Aorta (tissue), 5 donors: ENCODE measurements around the gene ACO1. TPM values are rescaled to one million over a fixed set of nuclear protein-coding genes. Genes with fewer than 3 reads are reported as not detected.

Source experiments
- ATAC-seq: fragments of 200-7000 bp; cut with Tn5 transposase; one replicate; pipeline ENCODE4 v1.9.1; 2022; ENCODE audit warnings: moderate library complexity; ENCODE audit not compliant: low FRiP score
- DNase-seq, 2 donors: peaks; one replicate each; pipeline ENCODE4 v3.0.0-alpha.2; 2020
- H3K27ac ChIP-seq, 2 donors: one replicate each; pipeline ENCODE4 v1.5.1; 2013; ENCODE audit warnings: low read length in 2 of 2, mild to moderate bottlenecking in 2 of 2, moderate library complexity in 2 of 2, control low read depth in 1 of 2, inconsistent platforms in 1 of 2, low read depth in 1 of 2
- H3K27me3 ChIP-seq, 2 donors: one replicate each; pipeline ENCODE4 v1.6.1; 2013; ENCODE audit warnings: control low read depth in 1 of 2, low read length in 1 of 2, mild to moderate bottlenecking in 1 of 2, moderate library complexity in 1 of 2; ENCODE audit not compliant: insufficient read depth in 2 of 2, control insufficient read depth in 1 of 2
- H3K36me3 ChIP-seq, 2 donors: one replicate each; pipeline ENCODE4 v1.6.1; 2013; ENCODE audit warnings: control low read depth in 1 of 2, low read length in 1 of 2, mild to moderate bottlenecking in 1 of 2; ENCODE audit not compliant: insufficient read depth in 2 of 2, control insufficient read depth in 1 of 2
- H3K4me1 ChIP-seq, 2 donors: one replicate each; pipeline ENCODE4 v1.6.1; 2013; ENCODE audit warnings: low read length in 2 of 2, control low read depth in 1 of 2, mild to moderate bottlenecking in 1 of 2, moderate library complexity in 1 of 2; ENCODE audit not compliant: insufficient read depth in 2 of 2, control insufficient read depth in 1 of 2
- H3K4me3 ChIP-seq, 2 donors: one replicate each; pipeline ENCODE4 v1.5.1; 2013; ENCODE audit warnings: low read length in 2 of 2, control low read depth in 1 of 2, mild to moderate bottlenecking in 1 of 2
- H3K9me3 ChIP-seq: one replicate; pipeline ENCODE4 v1.6.1; 2013; ENCODE audit warnings: mild to moderate bottlenecking, low read length; ENCODE audit not compliant: control insufficient read depth
- WGBS, 2 donors: extraction: QIAGEN DNeasy Blood & Tissue Kit; methylation state at CpG; one replicate each; pipeline ENCODE4 v1.1.7; 2013; 5-methylcytosine and 5-hydroxymethylcytosine counted together
- intact Hi-C, 2 donors: fragments of 100-400 bp; cut with DNase I; formaldehyde crosslinking; loops; one replicate each; pipeline versions ENCODE4 v1.14.2 to v1.15.0; 2022
- long read RNA-seq, 2 donors: library from polyadenylated mRNA; unstranded; transcript quantifications; one replicate each; pipeline ENCODE4 v2.0.0, GENCODE V29; 2020 to 2021
- polyA plus RNA-seq, 2 donors: library from polyadenylated mRNA; stranded (reverse); fragments of 200-250 nt; gene quantifications; one replicate each; pipeline ENCODE4 v1.2.3, GENCODE V29; 2013
- total RNA-seq, 2 donors: library from RNA; stranded (reverse); fragmentation: NEBNext Ultra II Directional; extraction: Animal tissue kit (Norgen Biotek cat#: 25700); gene quantifications; one replicate each; pipeline ENCODE4 v1.2.1, GENCODE V29; 2021
- donor health status: healthy with polysubstance abuse.
- donor health status: Bipolar disorder and iron deficiency.
- donor health status: DM: no; HTN: no; CAD: no.
- donor health status: DM: no; HTN: no; CAD: no.
- donor health status: DM: yes; HTN: yes; CAD: no.

ACO1 gene
- 10 to 100 TPM; 29.4 to 30.5 TPM for total RNA-seq
- 10 to 100 TPM; 11.0 to 17.7 TPM for polyA plus RNA-seq
- long read RNA-seq, donor 1, full-length matches to known transcripts = 33 of 94 reads
- long read RNA-seq, donor 1, partial matches to known transcripts = 49 of 94 reads
- long read RNA-seq, donor 1, other reads (novel, unspliced or antisense) = 12 of 94 reads
- long read RNA-seq, donor 2, full-length matches to known transcripts = 33 of 45 reads
- long read RNA-seq, donor 2, partial matches to known transcripts = 3 of 45 reads
- long read RNA-seq, donor 2, other reads (novel, unspliced or antisense) = 9 of 45 reads

DNA sequence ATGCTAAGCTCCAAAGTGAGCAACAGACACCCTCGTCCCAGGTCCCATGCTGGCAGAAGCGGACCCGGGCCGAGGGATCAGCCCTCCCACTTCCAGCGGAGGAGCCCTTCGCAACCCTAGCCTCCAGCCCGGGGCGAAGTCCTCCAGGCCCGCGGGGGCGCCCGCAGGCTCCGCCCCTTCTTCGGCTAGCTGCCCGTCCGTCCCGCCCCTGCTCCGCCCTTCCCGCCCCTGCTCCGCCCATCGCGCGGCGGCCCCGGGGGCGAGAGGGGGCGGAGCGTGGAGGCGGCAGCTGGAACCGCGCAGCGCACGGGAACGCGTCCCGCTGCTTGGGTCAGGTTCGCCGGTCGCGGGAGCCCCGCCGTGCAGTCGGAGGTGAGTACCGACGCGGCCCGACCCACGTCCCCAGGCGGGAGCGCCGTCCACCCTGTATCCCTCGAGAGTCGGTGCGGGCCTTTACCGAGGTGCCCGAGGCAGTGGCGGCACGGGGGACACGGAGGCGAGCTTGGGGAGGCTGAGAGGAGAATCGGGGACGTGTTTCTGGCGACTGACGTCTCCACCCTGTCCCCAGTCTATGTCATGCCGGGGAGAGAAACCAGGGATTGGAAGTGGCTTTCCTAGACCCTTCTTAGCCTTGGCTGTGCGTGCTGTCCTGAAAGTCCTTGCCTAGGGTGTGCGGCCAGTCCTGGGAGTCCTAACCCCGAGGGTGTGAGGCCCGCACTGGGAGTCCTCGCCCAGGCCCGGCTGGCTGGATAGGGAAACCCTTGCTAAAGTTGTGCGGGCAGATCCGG is at the start of gene ACO1:
Gene ACO1, plus strand, starts transcription at position 280 of the 788 bp plus-strand sequence. CDS start 20,864 bp downstream, outside the sequence.
- ATAC-seq (peak; percentile 98), DNase-seq (peak; percentile 94 to 97)
- Histone ChIP-seq H3K4me3 (peak within 1 kb of the TSS; percentile 46 to 47), H3K9me3 (no peaks in the 10 kb centered on the region), H3K36me3 (no peaks in the 10 kb centered on the region), H3K27me3 (no peaks in the 10 kb centered on the region), H3K27ac (peak within 1 kb of the TSS in 1 of 2 donors; percentile 65), H3K4me1 (no peaks in the 10 kb centered on the region)
- intact Hi-C loops = loop anchor here in 1 of 2 donors (2.0 to 5.0 kb wide), 2 partner anchors 48 to 188 kb away; partner anchors contain the start of gene NDUFB6
- 0% methylated on average over 52 to 73 of the region's 73 CpGs for WGBS, 2 donors

DNA sequence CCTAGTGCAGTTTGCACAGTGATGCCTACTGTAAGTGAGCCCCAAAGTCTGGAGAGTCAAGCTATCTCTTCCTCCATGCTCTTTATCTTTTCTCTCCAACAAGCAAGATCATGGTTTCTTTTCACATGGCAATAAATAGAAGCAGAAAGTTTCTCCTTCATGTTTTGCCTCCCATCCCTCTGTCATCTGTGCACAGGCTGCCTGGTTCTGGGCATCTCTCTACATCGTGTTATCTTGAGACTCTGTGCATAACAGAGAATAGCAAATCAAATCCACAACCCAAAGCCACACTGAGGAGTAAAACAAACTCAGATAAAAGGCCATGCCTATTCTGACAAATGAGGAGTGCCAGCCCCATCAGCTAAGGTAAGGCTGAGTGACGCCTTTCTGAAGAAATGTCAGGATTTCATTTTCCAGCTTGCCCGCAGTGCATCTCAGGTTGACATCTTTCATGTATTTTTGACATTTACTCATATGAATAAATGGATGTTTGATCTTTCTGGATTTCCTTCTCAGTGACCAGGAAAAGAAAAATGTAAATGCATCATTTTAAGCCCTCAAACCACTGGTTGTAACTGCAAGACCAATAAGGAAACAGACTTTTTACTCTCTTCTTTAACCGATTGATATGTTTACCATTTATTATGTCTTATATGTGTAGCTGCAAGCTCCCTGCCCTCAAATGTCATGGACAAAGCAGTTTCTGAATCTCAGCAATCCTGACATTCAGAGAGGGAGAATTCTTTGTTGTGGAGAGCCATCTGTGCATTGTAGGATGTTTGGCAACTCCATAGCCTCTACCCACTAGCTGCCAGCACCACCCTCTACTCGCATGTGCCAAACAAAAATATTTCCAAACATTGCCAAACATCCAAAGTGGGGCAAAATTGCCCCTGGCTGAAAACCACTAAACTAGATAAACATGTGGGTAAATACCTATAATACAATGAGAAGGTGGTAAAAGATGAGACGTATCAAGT is 49.2 kb upstream of the ACO1 start:
- intact Hi-C loops = no loop called here
- DNase-seq = no peak
- ATAC-seq = no peak
- H3K9me3 ChIP-seq = no peaks in the 10 kb centered on the region
- WGBS, 2 donors = 70 to 77% methylated on average over 6 of the region's 6 CpGs
- no peaks in the 10 kb centered on the region for H3K36me3 ChIP-seq
- H3K27ac ChIP-seq = no peak overlapping the region
- no peak overlapping the region for H3K4me3 ChIP-seq
- H3K4me1 ChIP-seq = no peaks in the 10 kb centered on the region
- H3K27me3 ChIP-seq = no peaks in the 10 kb centered on the region

DNA sequence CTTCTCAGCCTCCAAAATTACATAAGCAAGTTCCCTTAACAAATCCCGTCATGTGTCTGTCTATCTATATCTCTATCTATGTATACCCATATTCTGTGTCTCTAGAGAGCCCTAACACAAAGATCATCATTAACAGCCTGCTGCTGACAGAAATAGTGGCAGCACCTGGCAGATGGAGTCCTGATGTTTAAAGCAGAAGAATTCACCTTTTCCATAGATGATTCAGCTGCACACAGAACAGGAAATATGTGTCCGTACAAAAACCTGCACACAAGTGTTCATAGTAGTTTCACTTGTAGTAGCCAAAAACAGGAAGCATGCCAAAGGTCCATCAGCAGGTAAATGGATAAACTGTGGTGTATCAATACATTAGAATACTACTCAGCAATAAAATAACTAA is 45.0 kb upstream of the ACO1 start:
- no peak overlapping the region for H3K4me3 ChIP-seq
- 79 to 84% methylated on average over 2 of the region's 2 CpGs for whole genome bisulfite sequencing, 2 donors

DNA sequence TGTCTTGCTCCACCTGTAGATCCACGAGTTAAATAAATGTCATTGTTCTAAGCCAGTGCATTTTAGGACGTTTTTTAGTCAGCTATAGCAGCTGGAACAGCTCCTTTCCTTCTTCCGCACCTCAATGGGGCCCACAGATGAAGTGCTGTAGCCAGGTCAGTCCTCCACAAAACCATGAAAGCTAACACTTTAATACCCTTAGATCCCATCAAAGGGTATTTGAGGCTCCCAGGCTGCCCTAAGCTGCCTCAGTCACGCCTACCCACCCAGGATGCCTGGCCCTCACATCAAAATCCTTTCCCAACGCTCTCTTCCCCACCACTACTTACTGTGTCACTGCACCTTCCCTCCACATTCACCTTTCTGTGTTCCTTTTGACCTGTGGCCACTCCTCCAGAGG is 44.1 kb upstream of the ACO1 start:
- intact Hi-C loops = no loop called here
- 61 to 64% methylated on average over 5 of the region's 5 CpGs for WGBS, 2 donors
- DNase-seq = no peak

More for the DNA sequence above, 45.0 kb upstream of the ACO1 start:
- Histone ChIP-seq H3K27ac (no peak overlapping the region), H3K9me3 (no peaks in the 10 kb centered on the region), H3K4me1 (no peaks in the 10 kb centered on the region), H3K36me3 (no peaks in the 10 kb centered on the region), H3K27me3 (no peaks in the 10 kb centered on the region)
- DNase-seq (no peak), ATAC-seq (no peak)
- intact Hi-C loops = no loop called here

DNA sequence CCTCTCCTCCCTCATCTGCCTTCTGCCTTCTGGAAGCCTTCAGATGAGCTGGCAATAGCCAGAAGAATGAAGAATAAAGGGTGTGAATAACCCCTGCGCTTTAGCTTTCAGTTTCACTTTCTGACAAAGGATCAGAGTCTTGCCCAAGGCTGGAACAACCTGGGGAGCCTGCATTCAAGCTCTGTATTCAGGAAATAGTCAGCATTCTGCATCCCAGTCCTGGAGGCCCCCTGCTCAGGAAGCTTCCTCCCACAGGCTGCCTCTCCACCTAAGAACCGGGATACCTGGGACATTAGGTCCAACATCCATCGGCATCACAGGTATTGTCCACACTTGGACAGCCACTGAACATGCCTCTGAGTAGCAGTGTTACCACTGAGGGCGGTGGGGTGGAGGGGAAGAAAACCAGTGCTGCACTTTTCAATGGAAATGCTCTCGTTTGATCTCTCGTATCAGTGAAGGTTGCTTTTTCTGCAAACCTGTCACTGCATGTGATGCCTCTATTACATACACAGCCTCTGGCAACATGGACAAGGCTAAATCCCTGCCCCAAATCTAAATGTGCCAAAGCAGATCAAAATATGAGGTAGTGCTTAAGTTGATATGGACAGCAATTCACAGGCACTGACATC is 39.8 kb upstream of the ACO1 start:
- intact Hi-C loops = no loop called here
- peak; percentile 29 for ATAC-seq
- DNase-seq = no peak
- Histone ChIP-seq H3K9me3 (no peaks in the 10 kb centered on the region), H3K4me1 (no peaks in the 10 kb centered on the region), H3K36me3 (no peaks in the 10 kb centered on the region), H3K27me3 (no peaks in the 10 kb centered on the region), H3K4me3 (no peak overlapping the region), H3K27ac (no peak overlapping the region)
- WGBS, 2 donors = 39 to 64% methylated on average over 6 of the region's 6 CpGs

More for the DNA sequence above, 44.1 kb upstream of the ACO1 start:
- no peaks in the 10 kb centered on the region for H3K36me3 ChIP-seq
- no peaks in the 10 kb centered on the region for H3K27me3 ChIP-seq
- ATAC-seq = no peak
- no peaks in the 10 kb centered on the region for H3K4me1 ChIP-seq
- H3K9me3 ChIP-seq = no peaks in the 10 kb centered on the region
- no peak overlapping the region for H3K27ac ChIP-seq
- no peak overlapping the region for H3K4me3 ChIP-seq

DNA sequence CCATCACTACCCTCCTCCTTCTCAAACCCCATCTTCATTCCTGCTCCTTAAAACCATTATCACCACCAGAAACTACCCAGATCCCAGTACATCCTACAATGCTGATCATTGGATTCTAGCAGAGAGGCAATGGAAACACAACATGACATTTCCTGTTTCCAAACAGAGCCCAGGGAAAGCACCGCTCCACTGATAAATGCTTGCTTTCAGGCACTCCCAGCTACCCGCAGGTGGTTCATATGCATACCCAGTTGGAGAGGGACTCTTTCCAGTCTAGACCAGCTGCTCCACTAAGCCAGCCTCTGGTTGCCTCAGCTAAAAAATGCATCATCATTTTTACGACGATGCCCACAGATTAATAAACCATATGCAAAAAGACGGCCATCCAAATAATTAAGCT is 39.2 kb upstream of the ACO1 start:
- Histone ChIP-seq H3K27ac (no peak overlapping the region), H3K4me3 (no peak overlapping the region), H3K27me3 (no peaks in the 10 kb centered on the region), H3K4me1 (no peaks in the 10 kb centered on the region), H3K36me3 (no peaks in the 10 kb centered on the region), H3K9me3 (no peaks in the 10 kb centered on the region)
- 31 to 67% methylated on average over 5 of the region's 5 CpGs for WGBS, 2 donors
- ATAC-seq (no peak), DNase-seq (no peak)
- intact Hi-C loops = no loop called here

DNA sequence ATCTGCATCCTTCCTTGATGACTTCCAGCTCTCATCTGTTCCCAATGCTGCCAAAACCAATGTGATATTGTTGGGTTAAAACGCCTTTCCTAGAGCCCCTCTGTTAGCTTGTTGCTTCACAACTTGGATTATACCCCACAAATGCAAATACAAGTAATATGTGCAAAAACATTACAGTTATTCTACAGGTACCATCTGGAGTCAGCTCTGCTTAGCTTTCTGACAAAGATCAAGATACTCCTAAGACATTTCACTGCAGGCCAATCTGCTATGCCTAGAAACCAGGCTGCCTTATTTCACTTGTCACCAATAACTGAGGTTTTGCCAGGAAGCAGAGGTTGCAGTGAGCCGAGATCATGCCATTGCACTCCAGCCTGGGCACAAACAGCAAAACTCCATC is 36.9 kb upstream of the ACO1 start:
- ATAC-seq (no peak), DNase-seq (no peak)
- H3K4me1 ChIP-seq = no peaks in the 10 kb centered on the region
- H3K27ac ChIP-seq = no peak overlapping the region
- no peak overlapping the region for H3K4me3 ChIP-seq
- no peaks in the 10 kb centered on the region for H3K9me3 ChIP-seq
- intact Hi-C loops = no loop called here
- no peaks in the 10 kb centered on the region for H3K36me3 ChIP-seq
- no peaks in the 10 kb centered on the region for H3K27me3 ChIP-seq
- 60 to 72% methylated on average over 2 of the region's 2 CpGs for WGBS, 2 donors

DNA sequence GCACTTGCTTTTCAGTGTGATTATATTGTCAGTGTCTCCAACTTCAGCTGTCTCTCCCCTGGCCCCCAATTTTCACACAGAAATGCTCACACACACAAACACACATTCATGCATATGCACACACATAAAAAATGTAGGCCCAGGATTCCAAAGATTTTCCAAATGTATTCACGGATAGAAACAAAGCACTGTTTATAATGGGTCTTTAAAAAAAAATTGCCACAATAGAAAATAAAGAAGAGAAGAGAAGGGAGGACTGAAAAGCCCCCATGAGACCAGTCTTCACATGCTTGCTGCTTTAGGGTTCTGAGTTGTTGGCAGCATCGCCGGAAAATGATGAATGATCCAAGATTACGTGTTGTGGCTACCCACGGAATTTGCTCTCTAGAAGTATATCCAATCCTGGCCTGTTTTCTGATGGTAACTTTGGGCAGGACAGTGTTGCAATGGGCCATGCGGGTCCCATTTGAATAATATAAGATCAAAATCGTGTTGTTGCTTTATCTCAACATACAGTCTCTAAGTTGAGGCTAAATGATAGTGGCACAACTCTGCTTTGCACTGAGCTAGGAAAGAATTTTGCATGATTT is 36.2 kb upstream of the ACO1 start:
- ATAC-seq (no peak), DNase-seq (no peak)
- no peak overlapping the region for H3K27ac ChIP-seq
- H3K9me3 ChIP-seq = no peaks in the 10 kb centered on the region
- H3K4me1 ChIP-seq = no peaks in the 10 kb centered on the region
- 23 to 27% methylated on average over 7 of the region's 7 CpGs for whole genome bisulfite sequencing, 2 donors
- no peak overlapping the region for H3K4me3 ChIP-seq
- no peaks in the 10 kb centered on the region for H3K36me3 ChIP-seq
- H3K27me3 ChIP-seq = no peaks in the 10 kb centered on the region
- intact Hi-C loops = no loop called here
